Gastrocnemius medialis (tissue), 4 donors: ENCODE measurements around the gene PPOX.

Experiments used
- CTCF ChIP-seq, 5 experiments: fragments of 450-650 bp in 3 of 5; fragments of 200-600 bp in 2 of 5; sonication (generic) in 2 of 5; IDR thresholded peaks in 4 of 5; conservative IDR thresholded peaks in 1 of 5; 1 replicate in 4 of 5; 2 replicates in 1 of 5; pipeline ENCODE4 v1.5.1; 2016 to 2019; ENCODE audit warnings: antibody characterized with exemption in 5 of 5, mild to moderate bottlenecking in 3 of 5, moderate library complexity in 3 of 5
- POLR2A ChIP-seq, 2 donors: fragments of 450-650 bp; IDR thresholded peaks; one replicate each; pipeline ENCODE4 v1.6.1; 2017; ENCODE audit warnings: antibody characterized with exemption in 2 of 2, mild to moderate bottlenecking in 2 of 2, moderate library complexity in 2 of 2

GRCh38 chr1:161191971-161192370, 25.7 kb downstream of the PPOX start:
- TF ChIP-seq CTCF (IDR thresholded peaks at IDR 0.05 in 4 of 5, conservative IDR thresholded peaks at IDR 0.05 in 1 of 5) = no peak
- no peak for TF ChIP-seq POLR2A (IDR thresholded peaks at IDR 0.05)
